K562 (cell line): ENCODE results near the gene PIP5KL1. TPM values are rescaled to one million over a fixed set of nuclear protein-coding genes. Genes with fewer than 3 reads are reported as not detected.

ENCODE experiments used
- CLOCK ChIP-seq: fragments of 250-450 bp; sonication (Bioruptor Pico); IDR thresholded peaks from 2 replicates; pipeline ENCODE4 v1.4.0; 2020; ENCODE audit warnings: mild to moderate bottlenecking, moderate library complexity, borderline replicate concordance
- HSF4 ChIP-seq: fragments of 250-450 bp; sonication (Bioruptor Pico); IDR thresholded peaks from 2 replicates; pipeline ENCODE4 v2.1.2; 2022; ENCODE audit warnings: mild to moderate bottlenecking, moderate library complexity, borderline replicate concordance
- ZBTB17 ChIP-seq: fragments of 450-650 bp; formaldehyde crosslinking; IDR thresholded peaks from 2 replicates; pipeline ENCODE4 v1.4.0; 2020; ENCODE audit warnings: mild to moderate bottlenecking
- ZNF639 ChIP-seq, 2 experiments: fragments of 200-800 bp in 1 of 2; sonication (Bioruptor generic) in 1 of 2; sonication (generic) in 1 of 2; formaldehyde crosslinking in 1 of 2; IDR thresholded peaks in 1 of 2; conservative IDR thresholded peaks in 1 of 2; 2 replicates each; pipeline versions ENCODE4 v1.5.0 to v1.6.1; 2016 to 2020; ENCODE audit warnings: missing compliant biosample characterization in 1 of 2, missing genetic modification characterization in 1 of 2, missing genetic modification reagents in 1 of 2
- polyA plus RNA-seq, 8 experiments: library from polyadenylated mRNA; depleted of rRNA in 4 of 8; stranded (reverse) in 5 of 8; unstranded in 3 of 8; fragments of >200 nt; fragmentation: Nextera tagmentation in 2 of 8; fragmentation: Illumina TruSeq in 1 of 8; extraction: Ambion mirVana in 2 of 8; extraction: Trizol in 1 of 8; gene quantifications; 2 replicates each; pipeline versions ENCODE4 v1.2.1 to v1.2.3, GENCODE V29; 2011 to 2014; ENCODE audit warnings: inconsistent platforms in 1 of 8, missing spikeins in 1 of 8
- total RNA-seq, 7 experiments: library from RNA; depleted of rRNA in 6 of 7; stranded (reverse); fragments of >200 nt in 6 of 7; fragmentation: Illumina TruSeq in 2 of 7; extraction: Trizol in 2 of 7; gene quantifications; 2 replicates each; pipeline versions ENCODE4 v1.2.1 to v1.2.3, GENCODE V29; 2011 to 2021; ENCODE audit warnings: low replicate concordance in 1 of 7
- TF ChIP-seq, protein P1 (sequence below): sonication (generic); formaldehyde crosslinking; IDR thresholded peaks from 2 replicates; pipeline ENCODE4 v1.8.0; 2022; ENCODE audit warnings: missing genetic modification reagents, mild to moderate bottlenecking, borderline replicate concordance

The PIP5KL1 gene
- total and polyA plus RNA-seq, 9 of the 15 experiments (the other 6 are each of a cell fraction or from before 2014, with no cell fraction given): 0.18 to 4.8 (median 1.2) TPM

DNA sequence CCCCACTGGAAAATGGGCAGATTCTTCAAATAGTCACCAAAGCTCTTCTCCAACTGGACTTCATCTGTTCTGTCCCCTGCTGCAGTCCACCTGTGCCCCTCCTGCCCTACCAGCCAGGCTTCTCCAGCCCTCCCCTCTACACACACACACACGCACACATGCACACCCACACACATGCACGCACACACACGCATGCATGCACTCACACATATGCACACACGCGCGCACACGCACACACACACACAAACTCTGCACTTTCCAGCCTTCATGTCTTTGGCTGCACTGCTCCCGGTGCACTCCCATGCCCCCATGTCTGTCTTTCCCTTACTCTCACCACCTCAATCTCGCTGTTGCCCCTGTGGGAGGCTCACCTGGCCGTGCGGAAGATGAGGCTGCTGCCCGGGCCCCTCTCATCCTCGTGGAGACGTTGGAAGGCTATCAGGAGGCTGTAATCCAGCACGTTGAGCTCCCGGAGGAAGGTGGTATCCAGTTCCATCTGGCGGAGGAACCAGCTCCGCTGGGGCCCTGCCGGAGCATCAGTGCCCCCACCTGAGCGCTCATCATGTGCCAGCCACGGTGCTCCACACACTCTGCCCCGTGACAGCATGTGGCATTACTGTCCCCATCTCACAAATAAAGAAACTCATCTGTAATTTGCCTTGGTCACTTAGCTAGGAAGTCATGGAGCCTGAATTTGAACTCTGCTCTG lies 5.7 kb downstream of the PIP5KL1 start (continued):
- TF ChIP-seq, protein P1, sequence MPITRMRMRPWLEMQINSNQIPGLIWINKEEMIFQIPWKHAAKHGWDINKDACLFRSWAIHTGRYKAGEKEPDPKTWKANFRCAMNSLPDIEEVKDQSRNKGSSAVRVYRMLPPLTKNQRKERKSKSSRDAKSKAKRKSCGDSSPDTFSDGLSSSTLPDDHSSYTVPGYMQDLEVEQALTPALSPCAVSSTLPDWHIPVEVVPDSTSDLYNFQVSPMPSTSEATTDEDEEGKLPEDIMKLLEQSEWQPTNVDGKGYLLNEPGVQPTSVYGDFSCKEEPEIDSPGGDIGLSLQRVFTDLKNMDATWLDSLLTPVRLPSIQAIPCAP (CRISPR knock-in tag): no peak
- TF ChIP-seq HSF4 (CRISPR knock-in tag): no peak
- TF ChIP-seq CLOCK: no peak
- TF ChIP-seq ZBTB17 (CRISPR knock-in tag): no peak
- no peak for TF ChIP-seq ZNF639 (CRISPR knock-in tag; conservative IDR thresholded peaks at IDR 0.05 in 1 of 2, IDR thresholded peaks at IDR 0.05 in 1 of 2)
